WTC11 (cell line): ENCODE results near the gene NDUFA11. TPM values are rescaled to one million over a fixed set of nuclear protein-coding genes. Genes with fewer than 3 reads are reported as not detected.
A peak's percentile ranks its signal among the peaks of the same experiment; 100 is the strongest.

Experiments used
- ATAC-seq: fragments of 200-7000 bp; cut with Tn5 transposase; 2 replicates; pipeline ENCODE4 v1.10.0; 2021; ENCODE audit warnings: mild to moderate bottlenecking, moderate library complexity
- CTCF ChIA-PET: fragments of 300-600 bp; sonication (Branson Sonifier 250); formaldehyde crosslinking; loops from one replicate; lab custom pipeline; 2021; ENCODE audit warnings: antibody characterized with exemption; lab: Charles Lee
- POLR2A ChIA-PET: fragments of 350-600 bp; sonication (Branson Sonifier 250); formaldehyde crosslinking; loops from one replicate; lab custom pipeline; 2021; ENCODE audit warnings: antibody characterized with exemption; lab: Charles Lee
- DNase-seq: peaks from one replicate; pipeline ENCODE4 v3.0.0; 2021; ENCODE audit warnings: low spot score
- H3K27ac Mint-ChIP-seq: 2 replicates; pipeline ENCODE4 v1.8.0; 2021; ENCODE audit warnings: mixed read lengths
- H3K27me3 Mint-ChIP-seq: 2 replicates; pipeline ENCODE4 v1.8.0; 2021; ENCODE audit warnings: low read depth, mild to moderate bottlenecking, moderate library complexity, mixed read lengths
- H3K36me3 Mint-ChIP-seq: 2 replicates; pipeline ENCODE4 v1.8.0; 2021; ENCODE audit warnings: mixed read lengths
- H3K4me1 Mint-ChIP-seq: 2 replicates; pipeline ENCODE4 v1.8.0; 2022; ENCODE audit warnings: mixed read lengths
- H3K4me3 Mint-ChIP-seq: 2 replicates; pipeline ENCODE4 v1.8.0; 2021; ENCODE audit warnings: mild to moderate bottlenecking, moderate library complexity, mixed read lengths
- H3K9me3 Mint-ChIP-seq: 2 replicates; pipeline ENCODE4 v1.8.0; 2021; ENCODE audit warnings: mixed read lengths
- ATF1 ChIP-seq: sonication (generic); formaldehyde crosslinking; IDR thresholded peaks from 2 replicates; pipeline ENCODE4 v1.8.1; 2023; ENCODE audit warnings: mild to moderate bottlenecking, moderate library complexity, missing genetic modification reagents
- CBFB ChIP-seq: sonication (generic); formaldehyde crosslinking; IDR thresholded peaks from 2 replicates; pipeline ENCODE4 v1.8.1; 2022; ENCODE audit warnings: mild to moderate bottlenecking, low read depth, missing genetic modification reagents
- CDX4 ChIP-seq: fragments of 250-450 bp; sonication (Bioruptor Pico); IDR thresholded peaks from 2 replicates; pipeline ENCODE4 v1.9.0; 2021; ENCODE audit warnings: moderate library complexity, mild to moderate bottlenecking, inconsistent platforms, borderline replicate concordance
- GABPB1 ChIP-seq: sonication (generic); formaldehyde crosslinking; IDR thresholded peaks from 2 replicates; pipeline ENCODE4 v1.8.1; 2023; ENCODE audit warnings: mild to moderate bottlenecking, missing genetic modification reagents
- GTF2I ChIP-seq: fragments of 250-450 bp; sonication (Bioruptor Pico); conservative IDR thresholded peaks from 2 replicates; pipeline ENCODE4 v1.4.0; 2021; ENCODE audit warnings: mild to moderate bottlenecking
- IRF2 ChIP-seq: sonication (generic); formaldehyde crosslinking; IDR thresholded peaks from 2 replicates; pipeline ENCODE4 v1.8.0; 2022; ENCODE audit warnings: low read depth, missing genetic modification reagents, borderline replicate concordance
- JAZF1 ChIP-seq: fragments of 250-450 bp; sonication (Bioruptor Pico); IDR thresholded peaks from 2 replicates; pipeline ENCODE4 v1.9.0; 2021; ENCODE audit warnings: moderate library complexity, mild to moderate bottlenecking, inconsistent platforms
- JUN ChIP-seq: sonication (generic); formaldehyde crosslinking; IDR thresholded peaks from 2 replicates; pipeline ENCODE4 v1.8.0; 2023; ENCODE audit warnings: mild to moderate bottlenecking, missing genetic modification reagents
- MAX ChIP-seq: sonication (generic); formaldehyde crosslinking; IDR thresholded peaks from 2 replicates; pipeline ENCODE4 v1.8.0; 2022; ENCODE audit warnings: mild to moderate bottlenecking, missing genetic modification reagents
- NR1H2 ChIP-seq: sonication (generic); formaldehyde crosslinking; IDR thresholded peaks from 2 replicates; pipeline ENCODE4 v1.9.0; 2021; ENCODE audit warnings: mild to moderate bottlenecking, moderate library complexity, missing genetic modification reagents
- PREB ChIP-seq: sonication (generic); formaldehyde crosslinking; IDR thresholded peaks from 2 replicates; pipeline ENCODE4 v1.8.1; 2022; ENCODE audit warnings: mild to moderate bottlenecking, missing genetic modification reagents, moderate library complexity, borderline replicate concordance
- PRRX2 ChIP-seq: fragments of 250-450 bp; sonication (Bioruptor Pico); IDR thresholded peaks from 2 replicates; pipeline ENCODE4 v1.8.0; 2021; ENCODE audit warnings: mild to moderate bottlenecking
- SMAD3 ChIP-seq: sonication (generic); formaldehyde crosslinking; IDR thresholded peaks from 2 replicates; pipeline ENCODE4 v1.8.0; 2022; ENCODE audit warnings: missing genetic modification reagents, mild to moderate bottlenecking, borderline replicate concordance
- ZBTB21 ChIP-seq: sonication (generic); formaldehyde crosslinking; IDR thresholded peaks from 2 replicates; pipeline ENCODE4 v1.8.1; 2023; ENCODE audit warnings: mild to moderate bottlenecking, missing genetic modification reagents, borderline replicate concordance
- ZNF138 ChIP-seq: sonication (generic); formaldehyde crosslinking; conservative IDR thresholded peaks from 2 replicates; pipeline ENCODE4 v1.8.1; 2022; ENCODE audit warnings: mild to moderate bottlenecking, moderate library complexity, missing genetic modification reagents
- ZNF423 ChIP-seq: fragments of 250-450 bp; sonication (Bioruptor Pico); IDR thresholded peaks from 2 replicates; pipeline ENCODE4 v2.1.2; 2022; ENCODE audit warnings: mild to moderate bottlenecking, moderate library complexity
- total RNA-seq: library from RNA; stranded (reverse); gene quantifications from 3 replicates; pipeline ENCODE4 v1.2.3, GENCODE V29; 2021
- TF ChIP-seq, protein P1 (sequence below): sonication (generic); formaldehyde crosslinking; IDR thresholded peaks from 2 replicates; pipeline ENCODE4 v1.8.1; 2022; ENCODE audit warnings: missing genetic modification reagents, borderline replicate concordance
- TF ChIP-seq, protein P2 (sequence below): sonication (generic); formaldehyde crosslinking; IDR thresholded peaks from 2 replicates; pipeline ENCODE4 v1.8.0; 2022; ENCODE audit warnings: missing genetic modification reagents
- TF ChIP-seq, protein P3 (sequence below): sonication (generic); formaldehyde crosslinking; conservative IDR thresholded peaks from 2 replicates; pipeline ENCODE4 v1.8.1; 2023; ENCODE audit warnings: mild to moderate bottlenecking, low read depth, missing genetic modification reagents, moderate library complexity

The NDUFA11 gene
- total RNA-seq, 1 experiment from 2014 or later, result 261 TPM

DNA sequence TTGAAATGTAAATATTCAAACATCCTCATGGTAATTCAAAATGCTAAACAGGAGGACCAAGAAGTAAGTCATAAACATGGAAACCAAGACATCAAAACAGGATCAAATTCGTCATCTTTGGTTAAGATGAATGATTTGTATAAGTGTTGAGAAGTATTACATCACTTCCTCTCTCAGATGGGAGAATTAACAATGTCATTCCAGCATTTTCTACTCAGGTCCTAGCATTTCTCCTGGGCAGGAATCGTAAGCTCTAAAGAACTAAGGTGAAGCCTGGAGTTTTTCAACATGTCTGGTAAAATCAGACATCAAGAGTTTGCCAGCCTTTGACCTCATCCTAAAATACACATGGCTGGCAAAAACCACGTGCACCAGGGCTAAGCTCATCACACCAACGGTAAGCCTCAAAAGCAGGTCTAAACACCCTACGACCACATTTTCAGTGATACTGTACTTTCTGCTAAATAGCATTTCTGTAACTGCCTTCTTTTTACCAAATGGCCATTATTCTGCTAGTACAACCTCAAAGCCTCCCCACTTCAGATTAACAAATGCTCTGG lies 49.5 kb upstream of the NDUFA11 start (continued):
- no peak for TF ChIP-seq SMAD3 (CRISPR knock-in tag)
- no peak for TF ChIP-seq NR1H2 (CRISPR knock-in tag)
- no peak for TF ChIP-seq ZBTB21 (CRISPR knock-in tag)
- TF ChIP-seq JUN (CRISPR knock-in tag), result no peak
- no peak for TF ChIP-seq ZNF423 (CRISPR knock-in tag)
- TF ChIP-seq, protein P1, sequence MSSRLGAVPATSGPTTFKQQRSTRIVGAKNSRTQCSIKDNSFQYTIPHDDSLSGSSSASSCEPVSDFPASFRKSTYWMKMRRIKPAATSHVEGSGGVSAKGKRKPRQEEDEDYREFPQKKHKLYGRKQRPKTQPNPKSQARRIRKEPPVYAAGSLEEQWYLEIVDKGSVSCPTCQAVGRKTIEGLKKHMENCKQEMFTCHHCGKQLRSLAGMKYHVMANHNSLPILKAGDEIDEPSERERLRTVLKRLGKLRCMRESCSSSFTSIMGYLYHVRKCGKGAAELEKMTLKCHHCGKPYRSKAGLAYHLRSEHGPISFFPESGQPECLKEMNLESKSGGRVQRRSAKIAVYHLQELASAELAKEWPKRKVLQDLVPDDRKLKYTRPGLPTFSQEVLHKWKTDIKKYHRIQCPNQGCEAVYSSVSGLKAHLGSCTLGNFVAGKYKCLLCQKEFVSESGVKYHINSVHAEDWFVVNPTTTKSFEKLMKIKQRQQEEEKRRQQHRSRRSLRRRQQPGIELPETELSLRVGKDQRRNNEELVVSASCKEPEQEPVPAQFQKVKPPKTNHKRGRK (CRISPR knock-in tag), result no peak

DNA sequence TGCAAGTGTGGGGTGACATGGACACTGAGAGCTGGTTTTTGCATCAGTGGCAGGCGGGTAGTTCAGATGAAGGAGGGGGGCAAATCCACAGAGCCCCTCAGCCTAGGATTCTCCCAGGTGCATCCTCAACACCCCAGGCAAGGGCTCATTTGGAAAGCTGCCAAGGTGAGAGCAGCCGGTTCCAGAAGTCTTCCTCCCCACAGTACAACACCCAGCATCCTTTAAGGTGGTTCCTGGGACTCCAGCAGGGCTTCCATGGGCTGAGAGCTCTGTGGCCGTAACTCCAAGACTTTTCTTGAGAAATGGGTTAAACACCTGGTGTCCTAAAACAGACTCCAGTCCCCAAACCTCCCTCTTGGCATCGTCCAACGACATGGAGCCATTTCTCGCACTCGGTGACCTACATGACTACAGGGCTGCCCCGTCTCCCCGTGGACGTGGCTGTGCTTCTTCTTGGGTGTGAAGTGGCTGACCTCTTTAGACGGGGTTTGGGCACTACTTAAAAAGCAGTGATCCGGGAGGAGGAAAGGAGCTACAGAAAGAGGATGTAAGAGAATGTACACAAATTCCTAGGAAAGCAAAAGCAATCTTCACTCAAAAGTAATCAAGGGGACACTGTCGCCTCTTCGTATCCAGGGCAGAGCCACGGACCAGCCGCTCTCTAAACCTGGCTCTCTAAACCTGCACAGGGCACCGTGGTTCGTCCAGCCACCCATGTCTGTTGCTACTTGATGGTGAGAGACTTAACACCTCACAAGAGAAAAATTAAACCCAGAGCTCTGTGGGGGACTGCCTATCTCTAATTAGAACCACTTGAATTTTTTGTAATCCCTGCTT lies 48.8 kb upstream of the NDUFA11 start:
- TF ChIP-seq GTF2I (CRISPR knock-in tag) (no peak), ATF1 (CRISPR knock-in tag) (no peak)
- H3K27me3 Mint-ChIP-seq, result no peaks in the 10 kb centered on the region; the same call in 1 of the 2 replicates
- H3K4me1 Mint-ChIP-seq, result peaks cover 96% of the 10 kb centered on the region
- peak overlapping the region; percentile 22 for H3K4me3 Mint-ChIP-seq
- H3K9me3 Mint-ChIP-seq, result no peaks in the 10 kb centered on the region
- CTCF ChIA-PET, result interaction anchor here (0.6 to 9.0 kb wide), 8 partner anchors 8 to 262 kb away, joined by 3 to 95 read pairs (median 10); partner anchors contain the start of gene RPL36
- no peak for ATAC-seq
- no peak for DNase-seq
- H3K27ac Mint-ChIP-seq, result peak overlapping the region; percentile 85
- POLR2A ChIA-PET, result no interaction called here
- no peaks in the 10 kb centered on the region for H3K36me3 Mint-ChIP-seq

GRCh38 chr19:5951338-5951861 lies 47.8 kb upstream of the NDUFA11 start:
- peaks cover 91% of the 10 kb centered on the region for H3K4me1 Mint-ChIP-seq
- ChIA-PET CTCF (interaction anchor here (0.6 to 9.0 kb wide), 13 partner anchors 9 to 440 kb away, joined by 3 to 95 read pairs (median 5); partner anchors contain the start of gene VMAC), POLR2A (interaction anchor here (1.0 kb wide), 1 partner anchor 48 kb away, joined by 3 read pairs; the partner anchor contains the start of gene NDUFA11)
- DNase-seq (peak; percentile 33), ATAC-seq (peak; percentile 65)
- peak overlapping the region; percentile 32 for H3K4me3 Mint-ChIP-seq
- H3K27me3 Mint-ChIP-seq, result no peaks in the 10 kb centered on the region; the same call in 1 of the 2 replicates
- H3K27ac Mint-ChIP-seq, result peak overlapping the region; percentile 48
- no peaks in the 10 kb centered on the region for H3K36me3 Mint-ChIP-seq
- H3K9me3 Mint-ChIP-seq, result no peaks in the 10 kb centered on the region
- TF ChIP-seq PREB (CRISPR knock-in tag) (no peak), NR1H2 (CRISPR knock-in tag) (no peak), JUN (CRISPR knock-in tag) (no peak), ZNF138 (CRISPR knock-in tag) (no peak), MAX (CRISPR knock-in tag) (peak; percentile 44; the same call in 1 of the 2 replicates), IRF2 (CRISPR knock-in tag) (no peak), JAZF1 (CRISPR knock-in tag) (no peak), CDX4 (no peak), CBFB (CRISPR knock-in tag) (no peak), GABPB1 (CRISPR knock-in tag) (no peak), PRRX2 (CRISPR knock-in tag) (no peak)
- TF ChIP-seq, protein P2, sequence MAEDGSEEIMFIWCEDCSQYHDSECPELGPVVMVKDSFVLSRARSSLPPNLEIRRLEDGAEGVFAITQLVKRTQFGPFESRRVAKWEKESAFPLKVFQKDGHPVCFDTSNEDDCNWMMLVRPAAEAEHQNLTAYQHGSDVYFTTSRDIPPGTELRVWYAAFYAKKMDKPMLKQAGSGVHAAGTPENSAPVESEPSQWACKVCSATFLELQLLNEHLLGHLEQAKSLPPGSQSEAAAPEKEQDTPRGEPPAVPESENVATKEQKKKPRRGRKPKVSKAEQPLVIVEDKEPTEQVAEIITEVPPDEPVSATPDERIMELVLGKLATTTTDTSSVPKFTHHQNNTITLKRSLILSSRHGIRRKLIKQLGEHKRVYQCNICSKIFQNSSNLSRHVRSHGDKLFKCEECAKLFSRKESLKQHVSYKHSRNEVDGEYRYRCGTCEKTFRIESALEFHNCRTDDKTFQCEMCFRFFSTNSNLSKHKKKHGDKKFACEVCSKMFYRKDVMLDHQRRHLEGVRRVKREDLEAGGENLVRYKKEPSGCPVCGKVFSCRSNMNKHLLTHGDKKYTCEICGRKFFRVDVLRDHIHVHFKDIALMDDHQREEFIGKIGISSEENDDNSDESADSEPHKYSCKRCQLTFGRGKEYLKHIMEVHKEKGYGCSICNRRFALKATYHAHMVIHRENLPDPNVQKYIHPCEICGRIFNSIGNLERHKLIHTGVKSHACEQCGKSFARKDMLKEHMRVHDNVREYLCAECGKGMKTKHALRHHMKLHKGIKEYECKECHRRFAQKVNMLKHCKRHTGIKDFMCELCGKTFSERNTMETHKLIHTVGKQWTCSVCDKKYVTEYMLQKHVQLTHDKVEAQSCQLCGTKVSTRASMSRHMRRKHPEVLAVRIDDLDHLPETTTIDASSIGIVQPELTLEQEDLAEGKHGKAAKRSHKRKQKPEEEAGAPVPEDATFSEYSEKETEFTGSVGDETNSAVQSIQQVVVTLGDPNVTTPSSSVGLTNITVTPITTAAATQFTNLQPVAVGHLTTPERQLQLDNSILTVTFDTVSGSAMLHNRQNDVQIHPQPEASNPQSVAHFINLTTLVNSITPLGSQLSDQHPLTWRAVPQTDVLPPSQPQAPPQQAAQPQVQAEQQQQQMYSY (CRISPR knock-in tag), result no peak
- TF ChIP-seq, protein P3, sequence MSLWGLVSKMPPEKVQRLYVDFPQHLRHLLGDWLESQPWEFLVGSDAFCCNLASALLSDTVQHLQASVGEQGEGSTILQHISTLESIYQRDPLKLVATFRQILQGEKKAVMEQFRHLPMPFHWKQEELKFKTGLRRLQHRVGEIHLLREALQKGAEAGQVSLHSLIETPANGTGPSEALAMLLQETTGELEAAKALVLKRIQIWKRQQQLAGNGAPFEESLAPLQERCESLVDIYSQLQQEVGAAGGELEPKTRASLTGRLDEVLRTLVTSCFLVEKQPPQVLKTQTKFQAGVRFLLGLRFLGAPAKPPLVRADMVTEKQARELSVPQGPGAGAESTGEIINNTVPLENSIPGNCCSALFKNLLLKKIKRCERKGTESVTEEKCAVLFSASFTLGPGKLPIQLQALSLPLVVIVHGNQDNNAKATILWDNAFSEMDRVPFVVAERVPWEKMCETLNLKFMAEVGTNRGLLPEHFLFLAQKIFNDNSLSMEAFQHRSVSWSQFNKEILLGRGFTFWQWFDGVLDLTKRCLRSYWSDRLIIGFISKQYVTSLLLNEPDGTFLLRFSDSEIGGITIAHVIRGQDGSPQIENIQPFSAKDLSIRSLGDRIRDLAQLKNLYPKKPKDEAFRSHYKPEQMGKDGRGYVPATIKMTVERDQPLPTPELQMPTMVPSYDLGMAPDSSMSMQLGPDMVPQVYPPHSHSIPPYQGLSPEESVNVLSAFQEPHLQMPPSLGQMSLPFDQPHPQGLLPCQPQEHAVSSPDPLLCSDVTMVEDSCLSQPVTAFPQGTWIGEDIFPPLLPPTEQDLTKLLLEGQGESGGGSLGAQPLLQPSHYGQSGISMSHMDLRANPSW, result no peak
